AG04449 (cell line): ENCODE results near the gene SEC24C.

ENCODE experiments used
- CTCF ChIA-PET: fragments of 350-600 bp; formaldehyde crosslinking; extraction: SDS; loops from one replicate; lab custom pipeline; 2021; ENCODE audit warnings: antibody characterized with exemption; lab: Yijun Ruan, JAX
- POLR2A ChIA-PET: fragments of 400-600, 350-600 bp; formaldehyde crosslinking; extraction: SDS; loops from one replicate; lab custom pipeline; 2020; ENCODE audit warnings: antibody characterized with exemption, inconsistent platforms; lab: Yijun Ruan, JAX
- DNase-seq: peaks from one replicate; pipeline ENCODE4 v3.0.0-alpha.2; 2010; ENCODE audit warnings: low read depth, low spot score
- H3K4me3 ChIP-seq: 2 replicates; pipeline ENCODE4 v1.5.1; 2011; ENCODE audit warnings: low read depth, mild to moderate bottlenecking, control low read depth, low read length
- TF ChIP-seq, protein P1 (sequence below): IDR thresholded peaks from one replicate; pipeline ENCODE4 v1.5.1; 2011; ENCODE audit warnings: mild to moderate bottlenecking, moderate library complexity, low read length, control low read depth, inconsistent platforms; ENCODE audit not compliant: insufficient read depth; ENCODE audit errors: missing control alignments

Gene SEC24C

DNA sequence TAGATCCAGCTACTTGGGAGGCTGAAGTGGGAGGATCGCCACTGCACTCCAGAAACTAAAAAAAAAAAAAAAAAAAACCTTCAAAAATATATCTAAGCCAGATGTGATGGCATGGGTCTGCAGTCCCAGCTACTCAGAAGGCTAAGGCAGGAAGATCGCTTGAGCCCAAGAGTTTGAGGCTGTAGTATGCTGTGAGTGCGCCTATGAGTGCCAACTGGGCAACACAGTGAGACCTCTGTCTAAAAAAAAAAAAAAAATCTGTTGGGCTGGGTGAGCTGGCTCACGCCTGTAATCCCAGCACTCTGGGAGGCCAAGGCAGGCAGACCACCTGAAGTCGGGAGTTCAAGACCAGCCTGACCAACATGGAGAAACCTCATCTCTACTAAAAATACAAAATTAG lies 34.8 kb downstream of the SEC24C start:
- H3K4me3 ChIP-seq, result no peak overlapping the region
- POLR2A ChIA-PET, result interaction anchor here (0.7 to 1.0 kb wide), 2 partner anchors 9 to 58 kb away, joined by 4 to 7 read pairs; no protein-coding TSS in a partner anchor
- DNase-seq, result no peak
- CTCF ChIA-PET, result interaction anchor here (0.8 to 3.2 kb wide), 3 partner anchors 89 to 102 kb away, joined by 3 to 12 read pairs (median 4); no protein-coding TSS in a partner anchor
- TF ChIP-seq, protein P1, sequence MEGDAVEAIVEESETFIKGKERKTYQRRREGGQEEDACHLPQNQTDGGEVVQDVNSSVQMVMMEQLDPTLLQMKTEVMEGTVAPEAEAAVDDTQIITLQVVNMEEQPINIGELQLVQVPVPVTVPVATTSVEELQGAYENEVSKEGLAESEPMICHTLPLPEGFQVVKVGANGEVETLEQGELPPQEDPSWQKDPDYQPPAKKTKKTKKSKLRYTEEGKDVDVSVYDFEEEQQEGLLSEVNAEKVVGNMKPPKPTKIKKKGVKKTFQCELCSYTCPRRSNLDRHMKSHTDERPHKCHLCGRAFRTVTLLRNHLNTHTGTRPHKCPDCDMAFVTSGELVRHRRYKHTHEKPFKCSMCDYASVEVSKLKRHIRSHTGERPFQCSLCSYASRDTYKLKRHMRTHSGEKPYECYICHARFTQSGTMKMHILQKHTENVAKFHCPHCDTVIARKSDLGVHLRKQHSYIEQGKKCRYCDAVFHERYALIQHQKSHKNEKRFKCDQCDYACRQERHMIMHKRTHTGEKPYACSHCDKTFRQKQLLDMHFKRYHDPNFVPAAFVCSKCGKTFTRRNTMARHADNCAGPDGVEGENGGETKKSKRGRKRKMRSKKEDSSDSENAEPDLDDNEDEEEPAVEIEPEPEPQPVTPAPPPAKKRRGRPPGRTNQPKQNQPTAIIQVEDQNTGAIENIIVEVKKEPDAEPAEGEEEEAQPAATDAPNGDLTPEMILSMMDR, result no peak

DNA sequence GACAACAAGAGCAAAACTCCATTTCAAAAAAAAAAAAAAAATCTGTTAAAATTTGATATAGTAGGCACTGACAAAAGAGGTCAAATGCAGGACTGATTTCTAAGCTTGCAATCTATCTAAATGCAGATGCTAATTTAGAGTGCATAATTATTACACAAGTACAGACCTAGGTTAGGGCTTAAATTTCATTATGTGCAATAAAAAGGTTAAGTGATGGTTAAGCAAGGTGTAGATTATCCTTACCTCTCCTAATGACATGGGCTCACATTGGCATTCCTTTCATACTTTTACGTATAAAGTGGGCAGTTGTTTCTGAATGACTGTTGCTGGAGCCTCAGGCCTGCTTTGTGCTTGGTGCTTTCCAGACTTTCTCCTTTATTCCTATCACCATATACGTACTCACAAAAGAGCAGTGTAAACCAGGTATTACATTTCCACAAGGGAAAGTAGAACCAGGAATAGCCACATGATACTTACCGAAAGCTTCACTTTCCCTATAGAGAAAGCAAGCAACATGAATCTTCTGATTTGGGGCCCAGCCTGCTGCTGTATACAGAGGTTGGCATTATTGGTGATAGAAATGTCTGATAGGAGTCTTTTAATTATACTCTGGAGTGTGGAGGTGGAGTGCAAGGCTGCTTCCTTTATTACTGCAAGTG lies 35.5 kb downstream of the SEC24C start:
- DNase-seq, result no peak
- TF ChIP-seq, protein P1, result no peak
- ChIA-PET POLR2A (interaction anchor here (0.7 to 3.3 kb wide), 3 partner anchors 7 to 59 kb away, joined by 4 to 25 read pairs (median 7); a partner anchor contains a TSS), CTCF (interaction anchor here (0.8 kb wide), 1 partner anchor 31 kb away, joined by 3 read pairs; no protein-coding TSS in a partner anchor)
- H3K4me3 ChIP-seq, result no peak overlapping the region

DNA sequence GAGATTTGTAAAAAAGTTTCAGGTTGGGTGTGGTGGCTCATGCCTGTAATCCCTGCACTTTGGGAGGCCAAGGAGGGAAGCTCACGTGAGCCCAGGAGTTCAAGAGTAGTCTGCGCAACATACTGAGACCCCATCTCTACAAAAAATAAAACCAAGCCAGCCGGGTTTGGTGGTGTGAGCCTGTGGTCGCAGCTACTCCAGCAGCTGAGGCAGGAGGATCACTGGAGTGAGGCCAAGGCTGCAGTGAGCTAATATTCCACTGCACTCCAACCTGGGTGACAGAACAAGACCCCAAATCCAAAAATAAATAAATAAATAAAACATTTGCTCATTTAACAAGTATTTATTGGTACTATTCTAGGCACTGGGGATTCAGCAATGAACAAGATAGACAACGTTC lies 36.1 kb downstream of the SEC24C start:
- no peak for DNase-seq
- TF ChIP-seq, protein P1, result no peak
- CTCF ChIA-PET, result interaction anchor here (0.8 to 3.0 kb wide), 4 partner anchors 8 to 100 kb away, joined by 3 to 13 read pairs (median 6); a partner anchor contains a TSS
- no peak overlapping the region; the same call in 1 of the 2 replicates for H3K4me3 ChIP-seq
- POLR2A ChIA-PET, result interaction anchor here (3.3 kb wide), 1 partner anchor 8 kb away, joined by 25 read pairs; a partner anchor contains a TSS

DNA sequence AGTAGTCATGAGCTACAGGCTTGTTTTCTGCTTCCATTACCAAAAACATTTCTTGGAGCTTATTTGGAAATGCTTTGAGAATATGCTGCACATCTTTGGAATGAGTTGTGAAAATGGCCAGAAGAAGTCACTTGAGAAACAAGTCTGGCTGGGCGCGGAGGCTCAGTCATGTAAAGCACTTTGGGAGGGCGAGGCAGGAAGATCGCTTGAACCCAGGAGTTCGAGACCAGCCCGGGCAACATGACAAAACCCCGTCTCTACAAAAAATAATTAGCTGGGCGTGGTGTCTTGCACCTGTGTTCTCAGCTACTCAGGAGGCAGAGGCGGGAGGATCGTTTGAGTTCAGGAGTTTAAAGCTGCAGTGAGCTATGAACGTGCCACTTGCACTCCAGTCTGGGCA lies 36.8 kb downstream of the SEC24C start:
- TF ChIP-seq, protein P1, result no peak
- H3K4me3 ChIP-seq, result peak overlapping the region; percentile 87
- CTCF ChIA-PET, result interaction anchor here (1.0 to 3.0 kb wide), 4 partner anchors 9 to 159 kb away, joined by 3 to 13 read pairs (median 6); a partner anchor contains a TSS
- POLR2A ChIA-PET, result interaction anchor here (1.3 to 3.3 kb wide), 2 partner anchors 8 to 36 kb away, joined by 3 to 25 read pairs; a partner anchor contains a TSS
- no peak for DNase-seq

DNA sequence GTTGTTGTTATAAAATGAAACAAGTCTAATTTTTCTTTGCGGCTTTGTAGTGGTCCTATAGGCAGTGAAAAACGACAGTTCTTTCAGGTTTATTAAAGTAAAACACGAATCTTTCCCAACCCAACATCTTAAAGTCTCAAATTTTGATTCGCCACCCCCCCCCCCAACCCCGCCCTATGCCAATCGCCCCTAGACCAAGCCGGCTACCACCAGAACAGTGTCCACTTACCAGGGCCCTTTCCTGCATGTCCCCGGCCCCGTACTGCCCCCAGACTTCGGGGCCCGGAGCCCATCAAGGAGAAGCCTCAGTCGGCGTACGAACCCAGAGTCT lies 37.3 kb downstream of the SEC24C start:
- peak overlapping the region; percentile 87 for H3K4me3 ChIP-seq
- TF ChIP-seq, protein P1, result no peak
- ChIA-PET CTCF (interaction anchor here (1.0 to 3.0 kb wide), 4 partner anchors 9 to 159 kb away, joined by 3 to 13 read pairs (median 6); a partner anchor contains a TSS), POLR2A (interaction anchor here (0.5 to 3.3 kb wide), 6 partner anchors 9 to 96 kb away, joined by 3 to 25 read pairs (median 3); a partner anchor contains a TSS)
- no peak for DNase-seq
